HG02870 (cell line): ENCODE data around the gene TASP1.
"Not testable (repeated sequence)": the region's sequence is repeated elsewhere in the genome, so short reads cannot be mapped to it uniquely, and the experiment has no call there.

Experiments used
- ATAC-seq: cut with Tn5 transposase; IDR thresholded peaks from one replicate; pipeline ENCODE4 v1.9.1; 2021; ENCODE audit warnings: mild to moderate bottlenecking, moderate library complexity; ENCODE audit not compliant: unreplicated experiment

TASP1 gene

DNA sequence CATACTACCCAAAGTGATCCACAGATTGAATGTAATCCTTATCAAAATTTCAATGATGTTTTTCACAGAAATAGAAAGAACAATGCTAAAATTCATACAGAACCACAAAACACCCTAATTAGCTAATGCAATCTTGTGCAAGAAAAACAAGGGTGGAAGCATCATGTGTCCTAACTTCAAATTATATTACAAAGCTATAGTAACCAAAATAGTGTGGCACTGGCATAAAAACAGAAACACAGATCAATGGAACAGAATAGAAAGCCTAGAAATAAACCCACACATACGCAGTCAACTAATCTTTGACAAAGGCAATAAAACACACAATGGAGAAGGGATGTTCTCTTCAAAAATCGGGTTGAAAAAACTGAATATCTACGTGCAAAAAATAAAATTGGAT lies 131.1 kb downstream of the TASP1 start:
- ATAC-seq = no peak

DNA sequence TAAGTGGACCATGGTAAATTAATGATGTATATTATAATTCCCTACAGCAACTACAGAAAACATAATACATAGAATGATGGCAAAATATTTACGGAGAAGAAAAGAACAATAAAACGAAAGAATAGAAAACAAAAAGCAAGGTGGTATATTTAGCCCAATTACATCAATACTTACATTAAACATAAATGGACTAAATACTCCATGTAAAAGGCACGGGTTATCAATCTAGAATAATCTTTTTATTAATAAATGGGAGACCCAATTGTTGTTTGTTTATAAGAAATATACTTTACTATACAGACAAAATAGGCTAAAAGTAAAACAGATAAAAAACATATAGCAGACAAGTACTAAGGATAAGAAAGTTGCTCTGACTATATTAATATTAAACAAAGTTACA lies 137.2 kb downstream of the TASP1 start:
- no peak for ATAC-seq

DNA sequence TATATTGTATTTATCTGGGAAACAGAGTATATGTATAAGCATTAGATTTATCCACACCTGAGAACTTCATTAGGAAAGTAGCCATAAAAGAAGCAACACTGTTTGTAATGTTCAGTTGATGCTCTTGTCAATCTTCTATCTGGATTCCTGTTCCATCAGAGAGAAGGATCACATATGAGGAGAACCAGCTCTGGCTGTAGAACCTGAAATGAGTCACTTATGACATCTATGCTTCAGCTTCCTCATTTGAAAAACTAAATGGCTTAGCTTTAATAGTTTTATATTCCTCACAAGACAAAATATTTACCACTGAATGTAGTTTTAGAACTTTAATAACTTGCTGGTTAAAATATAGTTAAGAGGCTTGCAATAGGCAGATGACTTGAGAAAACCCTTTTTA lies 144.7 kb downstream of the TASP1 start:
- no peak for ATAC-seq

DNA sequence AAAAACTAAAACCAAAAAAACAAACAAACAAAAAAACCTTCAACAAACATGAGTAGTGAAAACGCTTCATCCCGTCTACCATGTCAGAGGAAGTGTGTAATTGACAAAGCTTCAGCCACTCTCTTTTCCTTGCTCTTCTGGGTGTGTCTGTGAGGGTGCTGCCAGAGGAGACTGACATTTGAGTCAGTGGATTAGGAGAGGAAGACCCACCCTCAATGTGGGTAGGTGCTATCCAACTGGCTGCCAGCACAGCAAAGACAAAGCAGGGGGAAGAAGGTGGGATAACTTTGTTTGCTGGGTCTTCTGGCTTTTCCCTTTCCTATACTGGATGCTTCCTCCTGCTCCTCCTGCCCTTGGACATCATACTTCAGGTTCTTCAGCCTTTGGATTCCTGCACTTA lies 145.6 kb downstream of the TASP1 start:
- ATAC-seq = no peak

DNA sequence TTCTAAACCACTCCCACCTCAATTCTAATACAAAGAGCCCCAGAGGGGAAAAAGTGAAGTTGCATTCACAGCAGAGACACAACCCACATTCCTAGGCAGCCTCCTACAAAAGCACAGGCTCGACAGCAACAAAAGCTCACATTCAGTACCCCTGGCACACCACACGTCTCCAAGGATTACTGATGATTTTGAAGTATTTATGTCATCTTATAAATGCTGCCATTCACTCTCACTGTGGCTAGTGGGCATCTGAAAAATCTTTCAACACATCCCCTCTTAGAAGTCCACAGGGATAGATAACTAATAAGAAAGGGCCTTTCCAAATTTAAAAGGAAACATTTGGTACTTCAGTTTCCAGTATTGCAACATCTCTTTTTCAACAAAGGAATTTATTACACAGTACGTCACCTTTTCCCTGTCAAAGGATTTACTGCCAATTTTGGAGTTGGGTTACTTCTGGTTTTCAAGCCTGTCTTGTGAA lies 146.7 kb downstream of the TASP1 start:
- ATAC-seq = no peak

DNA sequence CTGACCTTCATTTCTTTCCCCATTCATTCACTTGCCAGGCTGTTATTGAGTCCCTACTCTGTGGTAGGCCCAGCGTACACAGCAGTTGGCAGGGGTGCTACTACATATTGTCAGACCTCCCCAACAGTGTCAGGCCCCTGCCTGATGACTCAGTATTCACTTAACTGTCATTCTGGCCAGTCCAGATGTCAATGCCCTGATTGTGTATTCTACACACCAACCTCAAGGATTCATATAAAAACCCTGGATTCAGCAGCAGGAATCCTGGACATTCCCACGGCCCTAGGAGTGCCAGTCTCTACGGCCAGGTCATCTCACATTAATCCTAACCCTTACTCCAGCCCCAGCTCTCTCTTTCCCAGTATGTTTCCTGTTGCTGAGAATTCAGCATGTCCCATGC lies 151.5 kb downstream of the TASP1 start:
- ATAC-seq = no peak

DNA sequence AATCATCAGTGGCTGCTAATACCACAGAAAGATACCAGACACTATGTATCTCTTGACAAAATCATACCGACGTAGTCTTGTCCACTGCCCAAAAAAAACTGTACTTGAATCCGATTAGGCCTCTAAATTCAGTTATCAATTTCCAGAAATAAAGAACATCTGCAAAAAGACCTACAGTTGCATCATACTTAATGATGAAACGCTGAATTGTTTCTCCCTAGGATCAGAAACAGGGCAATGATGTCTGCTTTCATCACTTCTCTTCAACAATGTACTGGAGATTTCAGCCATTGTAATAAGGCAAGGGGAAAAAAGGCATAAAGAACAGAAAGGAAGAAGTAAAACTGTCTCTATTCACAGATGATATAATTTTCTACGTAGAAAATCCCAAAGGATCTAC lies 152.0 kb downstream of the TASP1 start:
- ATAC-seq = no peak

DNA sequence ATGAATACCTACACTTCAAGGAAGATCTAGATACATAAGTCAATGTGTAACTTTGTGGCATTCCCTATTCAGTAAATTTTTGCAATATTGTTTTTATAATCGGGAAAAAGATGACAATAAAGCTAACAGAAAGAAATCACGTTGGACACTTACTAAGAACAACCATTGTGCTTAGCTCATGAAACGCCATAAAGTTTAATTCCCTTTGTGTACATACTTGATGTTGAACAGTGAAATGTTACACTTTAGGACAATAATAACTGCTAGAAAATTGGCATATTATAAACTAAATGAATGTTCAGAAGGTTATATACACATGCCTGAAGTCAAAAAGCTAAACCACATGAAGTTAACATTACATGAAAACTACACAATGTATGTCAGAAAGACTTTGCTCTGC lies 153.2 kb downstream of the TASP1 start:
- ATAC-seq = no peak

DNA sequence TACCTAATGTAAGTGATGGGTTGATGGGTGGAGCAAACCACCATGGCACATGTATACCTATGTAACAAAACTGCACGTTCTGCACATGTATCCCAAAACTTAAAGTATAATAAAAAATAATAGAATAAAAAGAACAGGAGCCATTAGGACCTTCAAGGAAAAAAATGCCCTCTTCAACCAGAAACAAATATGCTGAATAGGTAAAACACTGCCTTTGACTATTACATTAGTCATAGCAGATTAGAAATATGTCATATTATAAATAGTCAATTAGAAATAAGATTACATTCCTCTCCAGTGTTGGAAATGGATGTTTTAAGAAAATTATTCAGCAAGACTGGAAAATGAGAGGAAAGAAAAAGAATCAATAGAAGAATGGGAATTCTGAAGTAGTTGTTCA lies 153.7 kb downstream of the TASP1 start:
- ATAC-seq = not testable (repeated sequence)

DNA sequence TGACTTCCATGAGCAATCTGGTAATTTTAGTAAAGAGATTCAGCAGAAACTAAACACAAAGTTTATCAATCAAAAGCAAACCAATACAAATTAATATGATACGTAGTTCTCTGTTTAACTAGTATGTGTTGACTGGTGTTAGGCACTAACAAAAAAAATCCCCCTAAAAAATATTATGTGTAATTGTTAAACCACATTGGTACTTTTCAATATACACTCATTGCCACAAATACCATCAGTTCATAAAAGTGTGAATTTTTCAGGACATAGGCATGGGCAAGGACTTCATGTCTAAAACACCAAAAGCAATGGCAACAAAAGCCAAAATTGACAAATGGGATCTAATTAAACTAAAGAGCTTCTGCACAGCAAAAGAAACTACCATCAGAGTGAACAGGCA lies 155.3 kb downstream of the TASP1 start:
- not testable (repeated sequence) for ATAC-seq

DNA sequence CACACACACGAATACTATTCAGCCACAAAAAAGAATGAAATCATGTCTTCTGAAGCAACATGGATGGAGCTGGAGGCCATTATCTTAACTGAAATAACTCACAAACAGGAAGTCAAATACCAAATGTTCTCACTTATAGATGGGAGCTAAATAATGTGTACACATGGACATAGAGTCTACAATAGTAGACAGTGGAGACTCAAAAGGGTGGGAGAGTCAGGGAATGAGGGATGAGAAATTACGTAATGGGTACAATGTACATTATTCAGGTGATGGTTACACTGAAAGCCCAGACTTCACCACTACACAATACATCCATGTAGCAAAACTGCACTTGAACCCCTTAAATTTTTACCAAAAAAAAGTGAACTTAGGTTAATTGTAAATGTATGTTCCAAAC lies 160.4 kb downstream of the TASP1 start:
- no peak for ATAC-seq

DNA sequence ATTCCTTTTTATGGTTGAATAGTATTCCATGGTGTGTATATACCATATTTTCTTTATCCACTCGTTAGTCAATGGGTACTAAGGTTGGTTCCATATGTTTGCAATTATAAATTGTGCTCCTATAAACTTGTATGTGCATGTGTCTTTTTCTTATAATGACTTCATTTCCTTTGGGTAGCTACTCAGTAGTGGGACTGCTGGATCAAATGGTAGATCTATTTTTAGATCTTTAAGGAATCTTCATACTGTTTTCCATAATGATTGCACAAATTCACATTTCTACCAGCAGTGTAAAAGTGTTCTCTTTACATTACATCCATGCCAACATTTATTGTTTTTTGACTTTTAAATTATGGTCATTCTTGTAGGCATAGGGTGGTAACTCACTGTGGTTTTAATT lies 164.3 kb downstream of the TASP1 start:
- no peak for ATAC-seq

DNA sequence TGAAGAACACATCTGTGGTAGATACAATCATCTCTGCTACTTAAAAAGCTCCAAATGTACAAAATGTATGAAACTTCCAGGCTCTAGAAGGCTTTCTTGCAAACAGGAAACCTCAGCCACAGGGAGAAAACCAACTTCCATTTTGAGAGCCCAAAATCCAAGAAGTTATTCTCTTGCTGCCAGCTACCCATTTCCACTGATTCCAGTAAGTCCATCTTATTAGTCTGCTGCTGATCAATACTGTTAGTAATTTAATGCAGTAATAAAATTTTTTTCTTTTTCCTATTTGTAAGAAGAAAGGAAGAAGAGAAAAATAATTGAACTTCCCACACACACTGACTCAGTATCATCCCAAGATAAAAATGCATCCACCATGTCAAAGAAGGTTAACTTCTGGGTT lies 169.5 kb downstream of the TASP1 start:
- no peak for ATAC-seq

DNA sequence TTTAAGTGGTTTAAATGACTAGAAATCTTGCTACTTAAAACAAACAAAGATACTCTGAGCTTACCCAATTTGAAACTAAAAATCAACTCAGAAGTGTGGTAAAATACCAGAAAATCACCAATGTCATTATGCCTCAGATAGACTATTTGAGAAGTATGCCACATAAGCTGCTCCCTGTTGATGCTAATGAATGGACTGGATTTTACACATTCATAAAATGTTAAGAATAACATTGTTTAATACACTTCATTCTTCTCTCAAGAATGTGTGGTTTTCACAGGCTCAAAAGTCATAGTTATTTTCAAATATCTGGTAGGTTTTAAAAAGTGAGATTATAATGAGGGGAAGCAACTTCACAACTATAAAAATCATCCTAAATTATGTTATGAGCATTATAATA lies 170.6 kb downstream of the TASP1 start:
- no peak for ATAC-seq

DNA sequence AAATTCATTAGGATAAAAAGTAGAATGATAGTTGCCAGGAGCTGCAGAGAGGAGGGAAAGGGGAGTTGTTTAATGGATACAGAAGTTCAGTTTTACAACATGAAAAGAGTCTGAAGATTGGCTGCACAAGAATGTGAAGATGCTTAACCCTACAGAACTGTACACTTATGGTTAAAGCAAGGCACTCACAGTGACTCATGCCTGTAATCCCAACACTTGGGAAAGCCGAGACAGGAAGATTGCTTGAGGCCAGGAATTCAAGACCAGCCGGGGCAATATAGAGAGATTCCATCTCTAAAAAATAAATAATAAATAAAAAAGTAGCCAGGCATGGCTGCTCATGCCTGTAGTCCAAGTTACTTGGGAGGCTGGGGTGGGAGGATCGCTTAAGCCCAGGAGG lies 174.0 kb downstream of the TASP1 start:
- ATAC-seq = no peak

DNA sequence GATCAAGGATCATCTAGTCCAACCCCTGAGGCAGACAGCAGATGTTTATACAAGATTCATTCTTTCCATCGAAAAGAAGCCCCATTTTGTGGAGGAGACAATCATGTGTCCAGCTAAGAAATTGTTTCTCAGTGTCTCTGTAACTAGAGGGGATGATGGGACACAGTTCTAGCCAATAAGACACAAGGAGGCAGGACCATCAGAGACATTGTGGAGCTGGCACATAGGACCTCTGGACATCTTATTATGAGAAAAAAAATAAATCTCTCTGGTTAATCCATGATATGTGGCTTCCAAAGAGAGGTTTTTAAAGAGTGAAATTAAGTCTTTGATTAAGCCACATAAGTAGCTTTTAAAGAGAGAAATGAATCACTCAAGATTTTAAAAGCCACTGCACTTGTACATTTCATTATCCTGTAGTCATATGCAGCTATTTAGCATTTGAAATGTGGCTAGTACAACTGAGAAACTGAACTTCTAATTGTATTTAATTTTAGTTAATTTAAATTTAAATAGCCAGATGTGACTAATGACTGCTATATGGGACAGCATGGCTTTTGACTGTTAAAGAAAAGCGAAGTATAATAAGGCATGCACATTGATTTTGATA lies 176.8 kb downstream of the TASP1 start:
- ATAC-seq = no peak

DNA sequence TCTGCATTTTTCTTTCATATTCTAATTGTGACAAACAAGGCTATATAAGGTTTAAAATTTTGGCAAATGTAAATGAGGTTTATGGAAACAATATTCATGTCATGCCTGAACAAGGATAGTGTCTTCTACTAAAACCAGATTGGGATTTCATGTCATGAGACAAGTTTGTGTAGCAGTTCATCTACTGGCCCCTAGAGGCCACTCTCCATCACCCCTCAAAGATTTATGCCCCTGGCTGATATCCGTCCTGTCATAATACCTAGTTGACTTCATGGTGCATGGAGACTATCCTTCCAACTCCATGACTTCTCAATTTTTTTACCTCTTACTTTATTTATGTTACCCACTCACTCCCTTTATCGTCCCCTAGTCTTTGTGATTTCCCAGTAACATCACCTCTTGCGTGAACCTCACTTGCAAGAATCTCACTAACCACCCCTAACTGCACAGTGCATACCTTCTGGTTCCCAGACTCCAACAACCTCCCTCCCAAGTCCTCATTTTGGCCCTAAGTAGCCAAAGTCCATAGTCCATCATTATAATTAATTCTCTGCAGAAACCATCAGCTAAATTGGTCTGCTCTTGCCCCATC lies 179.8 kb downstream of the TASP1 start:
- peak; percentile 95 for ATAC-seq

DNA sequence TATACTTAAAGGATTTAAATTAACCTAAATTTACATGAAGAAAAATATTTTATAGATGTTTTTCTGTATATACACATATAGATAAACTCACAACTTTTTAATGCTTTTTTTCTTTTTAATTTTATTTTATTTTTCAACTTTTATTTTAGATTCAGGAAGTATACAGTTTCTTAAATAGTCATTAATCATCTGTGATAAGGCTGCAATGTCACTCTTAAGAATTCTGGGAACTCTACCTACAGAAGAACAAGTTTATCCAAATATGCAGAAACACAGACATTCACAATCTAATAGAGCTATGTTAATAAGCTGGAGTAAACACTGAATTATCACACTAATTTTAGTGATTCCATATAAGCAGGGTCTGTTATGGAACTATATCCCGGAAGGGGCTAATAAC lies 181.2 kb downstream of the TASP1 start:
- no peak for ATAC-seq

DNA sequence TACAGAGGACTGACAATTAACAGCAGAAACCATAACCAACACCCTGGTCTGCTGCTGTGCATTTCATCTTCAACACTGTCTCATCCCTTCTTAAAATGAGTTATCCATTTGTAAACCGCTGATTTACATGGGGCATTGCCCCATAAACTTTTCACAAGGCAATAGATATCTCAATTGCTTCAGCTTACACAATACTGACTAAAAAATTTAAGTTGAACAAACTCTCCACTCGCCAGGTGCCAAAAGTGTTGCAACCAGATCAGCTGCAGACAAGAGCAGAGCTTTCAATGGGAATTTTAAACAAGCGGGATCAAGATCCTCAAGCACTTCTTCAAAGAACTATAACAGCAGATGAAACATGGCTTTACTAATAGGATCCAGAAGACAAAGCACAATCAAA lies 183.0 kb downstream of the TASP1 start:
- no peak for ATAC-seq

DNA sequence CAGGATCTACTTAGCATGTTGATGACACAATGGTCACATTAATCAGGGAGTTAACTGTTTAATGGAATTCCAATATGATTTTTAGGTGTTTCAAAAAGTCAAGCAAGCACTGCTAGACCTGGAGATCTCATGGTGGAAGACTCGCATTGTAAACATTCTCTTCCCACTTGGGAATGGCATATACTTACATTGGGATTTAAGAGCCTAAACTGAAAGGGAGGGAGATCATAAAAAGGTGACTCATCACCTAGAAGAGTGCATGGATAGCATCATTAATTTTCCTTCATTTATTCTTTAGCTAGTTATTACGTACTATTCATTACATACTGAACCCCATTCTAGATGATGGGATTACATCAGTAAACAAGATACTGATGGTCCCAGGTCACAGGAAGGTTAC lies 185.4 kb downstream of the TASP1 start:
- no peak for ATAC-seq

DNA sequence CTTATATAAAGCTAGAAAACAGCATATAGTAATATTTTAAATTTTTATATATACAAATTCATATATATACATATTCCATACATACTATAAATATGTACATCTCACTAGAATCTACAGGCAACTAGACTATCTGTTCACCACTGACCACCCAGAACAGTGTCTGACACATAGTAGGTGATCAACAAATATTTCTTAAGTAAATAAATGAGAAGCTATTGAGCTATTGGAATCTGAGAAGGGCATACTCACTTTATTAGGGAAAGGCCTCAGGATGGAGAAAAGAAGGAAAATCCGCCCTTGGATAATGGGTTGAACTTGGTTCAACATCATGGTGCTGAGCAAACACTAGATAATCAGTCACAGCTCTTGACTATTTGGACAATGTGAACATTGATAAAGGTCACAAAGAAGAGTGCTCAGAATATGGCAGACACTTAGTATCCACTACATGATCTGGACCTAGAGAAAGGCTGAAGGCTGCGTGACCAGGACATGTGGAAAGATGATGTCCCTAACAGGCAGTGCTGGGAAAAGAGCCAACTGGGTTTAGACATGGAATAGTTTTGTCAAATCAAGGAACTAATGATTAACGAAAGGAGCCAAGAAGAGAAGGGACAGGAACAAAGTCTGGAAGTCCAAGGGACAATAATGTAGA lies 186.1 kb downstream of the TASP1 start:
- ATAC-seq = no peak

DNA sequence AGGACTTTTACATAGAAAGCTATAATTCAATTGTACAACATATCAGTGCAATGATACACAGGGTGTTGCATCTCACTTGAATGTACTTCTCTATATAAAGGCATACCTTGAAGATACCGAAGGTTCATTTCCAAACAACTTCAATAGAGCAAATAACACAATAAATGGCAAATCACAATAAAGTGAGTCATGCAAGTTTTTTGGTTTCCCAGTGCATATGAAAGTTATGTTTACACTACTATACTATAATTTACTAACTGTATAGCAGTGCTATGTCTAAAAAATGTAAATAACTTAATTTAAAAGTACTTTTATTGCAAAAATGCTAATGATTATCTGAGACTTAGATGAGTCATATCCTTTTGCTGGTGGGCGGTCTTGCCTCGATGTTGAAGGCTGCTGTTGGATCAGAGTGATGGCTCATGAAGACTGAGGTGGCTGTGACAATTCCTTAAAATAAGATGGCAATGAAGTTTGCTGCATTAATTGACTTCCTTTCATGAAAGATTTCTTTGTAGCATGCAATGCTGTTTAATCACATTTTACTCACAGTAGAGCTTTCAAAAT lies 188.8 kb downstream of the TASP1 start:
- no peak for ATAC-seq
